ACHN (cell line): ENCODE results near the gene STAT5A.
A peak's percentile ranks its signal among the peaks of the same experiment; 100 is the strongest.
"Not testable (repeated sequence)": the region's sequence is repeated elsewhere in the genome, so short reads cannot be mapped to it uniquely, and the experiment has no call there.

Experiments used
- DNase-seq: peaks from one replicate; pipeline ENCODE4 v3.0.0-alpha.2; 2015
- in situ Hi-C: cut with HindIII; loops from 2 replicates; pipeline ENCODE4 v1.10.0; 2017; ENCODE audit warnings: low sequenced_read_pairs, low pct_ligation_motif_present, low pct_unique_long_range_greater_than_20kb

The STAT5A gene

DNA sequence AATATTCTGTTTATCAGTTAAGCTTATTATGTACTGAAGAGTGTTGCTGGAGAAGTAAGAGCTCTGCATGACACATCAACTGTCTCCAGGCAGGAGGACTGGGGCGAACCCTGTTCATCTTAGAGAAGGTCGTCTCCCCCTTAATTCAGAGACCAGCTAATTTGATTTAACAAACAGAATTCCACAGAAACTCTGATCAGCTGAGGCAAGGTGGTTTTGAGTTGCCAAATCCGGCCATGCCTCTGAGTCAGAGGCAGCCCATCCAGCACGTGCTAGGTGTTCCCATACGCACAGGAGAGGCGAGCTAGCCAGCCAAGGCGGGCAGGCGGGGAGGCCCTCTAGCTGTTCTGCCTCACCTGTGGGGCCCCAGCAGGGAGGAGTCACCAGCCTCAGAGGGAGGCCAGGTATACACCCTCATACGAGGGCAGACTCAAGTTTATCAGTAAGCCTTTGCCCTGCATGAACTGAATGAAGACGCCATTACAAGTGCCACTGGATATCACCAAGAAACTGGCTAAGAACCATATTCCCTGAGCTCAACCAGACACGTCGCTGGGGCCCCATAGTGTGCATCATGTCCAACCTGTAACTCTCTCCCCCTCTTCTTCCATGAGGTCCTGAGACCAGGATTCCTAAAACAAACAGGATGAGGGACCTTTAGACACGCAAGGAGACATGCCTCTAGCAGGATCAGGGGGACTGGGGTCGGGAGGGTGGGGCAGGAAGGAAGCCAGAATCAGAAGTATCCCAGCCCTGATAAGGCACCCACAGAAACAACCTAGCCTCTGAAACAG, 25.7 kb downstream of the STAT5A start:
- in situ Hi-C loops, result loop anchor here (10.0 kb wide), 1 partner anchor 211 kb away; no protein-coding TSS in a partner anchor
- DNase-seq, result no peak

DNA sequence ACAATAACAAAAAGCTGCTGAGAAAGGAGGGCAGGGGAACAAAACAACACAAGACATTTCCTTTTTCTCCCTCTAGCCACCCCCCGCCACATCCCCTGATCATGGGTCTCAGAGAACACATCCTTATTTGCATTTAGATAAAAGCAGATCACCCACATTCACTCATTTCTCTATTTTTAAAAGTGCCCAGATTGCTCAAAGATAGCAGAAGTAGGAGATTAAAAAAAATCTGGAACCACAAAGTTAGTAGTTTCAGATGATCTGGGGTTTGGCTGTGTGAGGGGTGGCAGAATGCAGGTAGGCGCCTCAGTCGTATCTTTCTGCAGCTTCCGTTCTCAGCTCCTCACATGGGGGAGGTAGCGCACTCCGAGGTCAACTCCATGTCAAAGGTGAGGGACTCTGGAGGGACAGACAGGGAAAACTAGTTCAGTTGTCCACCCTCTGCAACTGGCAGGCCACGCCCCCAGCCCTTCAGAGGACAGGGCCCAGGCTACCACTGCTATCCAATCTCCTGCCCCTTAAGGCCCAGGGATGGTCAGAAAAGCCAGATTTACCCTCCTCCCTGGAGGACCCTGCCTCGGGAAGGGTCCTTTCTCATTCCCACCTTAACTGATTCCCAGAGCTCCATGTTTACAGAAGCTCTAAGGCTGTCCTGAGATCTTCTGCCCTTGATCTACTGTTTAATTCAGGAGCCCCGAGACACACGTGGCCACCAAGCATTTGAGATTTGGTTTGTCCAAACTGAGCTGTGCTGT, 27.3 kb downstream of the STAT5A start:
- DNase-seq, result no peak
- in situ Hi-C loops, result loop anchor here (10.0 kb wide), 1 partner anchor 209 kb away; no protein-coding TSS in a partner anchor

DNA sequence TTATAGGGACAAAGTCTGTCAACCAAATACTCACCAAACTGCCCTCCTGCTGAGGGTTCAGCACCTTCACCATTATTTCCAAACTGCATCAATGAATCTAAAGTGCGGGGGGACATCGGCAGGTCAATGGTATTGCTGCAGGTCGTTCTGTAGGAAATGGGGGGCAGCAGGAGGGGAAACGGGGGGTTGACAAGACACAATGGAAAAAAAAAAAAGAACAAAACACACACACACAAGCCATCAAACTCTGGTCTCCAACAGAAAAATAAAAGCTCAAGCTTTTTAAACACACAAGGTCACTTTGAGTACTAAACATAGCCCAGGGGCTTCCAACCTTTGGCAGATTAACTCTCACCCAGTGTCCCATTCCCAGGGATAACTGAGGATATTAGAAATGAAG, 28.5 kb downstream of the STAT5A start:
- in situ Hi-C loops, result loop anchor here (10.0 kb wide), 1 partner anchor 208 kb away; no protein-coding TSS in a partner anchor

DNA sequence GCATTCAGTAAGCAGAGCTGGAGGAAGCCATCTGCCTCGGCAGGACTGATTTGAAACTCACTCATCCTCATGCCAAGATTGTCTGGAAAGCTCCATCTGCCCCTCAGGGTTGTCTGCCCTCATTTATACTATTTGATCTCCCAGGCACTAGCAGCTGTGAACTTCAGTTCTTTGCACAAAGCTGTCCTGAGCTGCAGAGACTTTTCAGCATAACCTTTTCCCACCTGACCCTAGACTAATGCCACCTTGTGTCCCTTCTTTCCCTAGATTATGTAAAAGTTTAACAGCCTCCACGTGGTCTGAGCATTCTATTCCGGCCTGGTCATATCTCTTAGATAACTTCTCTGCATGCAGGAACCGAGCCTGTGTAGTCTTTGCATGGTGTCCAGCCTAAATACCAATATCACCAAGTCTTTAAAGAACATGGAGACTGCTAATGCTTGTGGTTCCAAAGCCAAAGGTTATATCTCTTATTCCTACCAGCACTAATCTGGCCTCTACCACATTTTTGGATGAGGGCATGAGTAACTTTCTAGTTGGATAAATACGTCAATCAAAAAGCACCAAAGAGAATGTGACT, 29.1 kb downstream of the STAT5A start:
- no peak for DNase-seq
- in situ Hi-C loops, result loop anchor here (10.0 kb wide), 1 partner anchor 207 kb away; no protein-coding TSS in a partner anchor

More for the DNA sequence above, 28.5 kb downstream of the STAT5A start:
- no peak for DNase-seq

DNA sequence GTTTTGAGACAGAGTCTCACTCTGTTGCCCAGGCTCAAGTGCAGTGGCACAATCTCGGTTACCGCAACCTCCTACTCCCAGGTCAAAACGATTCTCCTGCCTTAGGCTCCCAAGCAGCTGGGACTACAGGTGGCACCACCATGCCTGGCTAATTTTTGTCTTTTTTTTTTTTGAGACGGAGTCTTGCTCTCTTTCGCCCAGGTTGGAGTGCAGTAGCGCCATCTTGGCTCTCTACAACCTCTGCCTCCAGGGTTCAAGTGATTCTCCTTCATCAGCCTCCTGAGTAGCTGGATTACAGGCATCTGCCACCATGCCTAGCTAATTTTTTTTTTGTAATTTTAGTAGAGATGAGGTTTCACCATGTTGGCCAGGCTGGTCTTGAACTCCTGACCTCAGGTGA, 29.7 kb downstream of the STAT5A start:
- DNase-seq, result not testable (repeated sequence)

DNA sequence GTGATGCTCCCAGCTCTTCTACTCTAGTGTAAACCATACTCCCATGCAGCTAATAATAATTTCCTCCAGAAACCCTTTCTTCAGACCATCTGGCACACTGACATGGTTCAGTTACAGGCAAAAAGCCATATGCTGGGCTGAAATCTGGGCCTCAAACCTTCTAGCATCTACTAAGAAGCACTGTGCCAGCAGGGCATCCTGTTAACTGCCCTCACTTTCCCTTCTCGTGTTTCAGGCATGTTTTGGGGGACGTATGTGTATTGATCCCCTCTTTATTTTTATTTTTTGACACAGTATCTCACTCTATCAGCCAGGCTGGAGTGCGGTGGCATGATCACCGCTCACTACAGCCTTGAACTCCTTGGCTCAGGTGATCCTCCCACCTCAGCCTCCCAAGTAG, 33.3 kb downstream of the STAT5A start:
- DNase-seq, result no peak
- in situ Hi-C loops, result no loop called here

More for the DNA sequence above, 29.7 kb downstream of the STAT5A start:
- in situ Hi-C loops, result loop anchor here (10.0 kb wide), 1 partner anchor 207 kb away; no protein-coding TSS in a partner anchor

DNA sequence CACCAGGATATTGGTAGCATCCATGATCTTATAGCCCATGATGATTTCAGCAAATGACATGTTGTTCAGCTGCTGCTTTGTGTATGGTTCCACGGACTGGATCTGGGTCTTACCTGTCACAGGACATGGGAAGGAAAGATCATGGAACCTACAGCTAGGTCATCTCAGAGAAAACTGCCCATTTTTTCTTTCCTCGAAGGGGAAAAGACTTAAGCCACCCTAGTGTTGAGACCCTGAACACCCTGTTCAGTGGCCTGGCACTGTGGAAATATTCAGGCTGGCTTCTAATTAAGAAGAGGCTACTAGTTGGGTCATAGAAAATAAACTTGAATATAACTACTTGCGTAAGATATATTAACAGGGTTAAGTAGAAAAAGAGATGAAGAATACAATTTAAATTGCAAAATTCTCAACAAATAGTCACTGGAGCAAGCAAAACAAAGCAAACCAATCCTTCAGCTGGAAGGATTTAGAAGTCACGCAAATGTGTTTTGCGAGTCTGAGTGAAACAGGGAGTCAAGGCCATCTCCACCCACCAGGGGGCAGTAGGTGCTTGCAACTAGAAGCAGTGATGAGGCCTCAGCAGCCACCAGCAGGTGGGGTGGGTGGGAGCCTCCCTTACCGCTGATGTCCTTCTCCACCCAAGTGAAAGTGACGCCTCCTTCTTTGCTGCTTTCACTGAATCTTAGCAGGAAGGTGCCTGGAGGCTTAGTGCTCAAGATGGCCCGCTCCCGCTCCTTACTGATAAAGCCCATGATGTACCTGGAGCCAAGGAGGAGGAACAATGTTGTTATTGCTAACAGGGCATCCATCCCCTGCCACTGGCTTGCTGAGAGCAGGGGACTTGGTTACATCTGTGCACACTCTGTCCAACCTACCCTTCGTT, 34.3 kb downstream of the STAT5A start:
- in situ Hi-C loops, result no loop called here

DNA sequence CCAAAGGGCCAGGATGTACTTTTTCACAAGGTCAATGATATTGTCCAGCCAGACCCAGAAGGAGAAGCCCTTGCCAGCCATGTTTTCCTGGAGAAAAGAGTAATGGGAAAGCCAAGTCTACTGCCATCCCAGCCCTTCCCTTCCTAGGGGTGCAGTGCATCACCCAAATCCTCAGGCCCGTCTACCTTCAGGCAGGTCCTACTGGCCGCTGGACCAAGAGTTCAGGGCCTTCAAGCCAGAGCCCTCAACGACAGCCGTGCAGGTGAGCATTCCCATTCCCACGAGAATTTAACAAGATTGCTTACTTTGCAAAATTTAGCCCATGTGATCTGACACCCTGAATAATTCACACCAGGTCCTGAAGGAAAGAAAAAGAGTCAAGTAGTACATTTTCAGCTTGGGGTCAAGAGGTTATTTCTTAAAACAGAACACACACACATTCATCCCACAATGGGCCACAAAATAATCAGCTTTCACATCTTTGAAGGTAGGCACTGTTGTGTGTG, 35.0 kb downstream of the STAT5A start:
- DNase-seq, result no peak
- in situ Hi-C loops, result no loop called here

More for the DNA sequence above, 34.3 kb downstream of the STAT5A start:
- peak; percentile 94 for DNase-seq

DNA sequence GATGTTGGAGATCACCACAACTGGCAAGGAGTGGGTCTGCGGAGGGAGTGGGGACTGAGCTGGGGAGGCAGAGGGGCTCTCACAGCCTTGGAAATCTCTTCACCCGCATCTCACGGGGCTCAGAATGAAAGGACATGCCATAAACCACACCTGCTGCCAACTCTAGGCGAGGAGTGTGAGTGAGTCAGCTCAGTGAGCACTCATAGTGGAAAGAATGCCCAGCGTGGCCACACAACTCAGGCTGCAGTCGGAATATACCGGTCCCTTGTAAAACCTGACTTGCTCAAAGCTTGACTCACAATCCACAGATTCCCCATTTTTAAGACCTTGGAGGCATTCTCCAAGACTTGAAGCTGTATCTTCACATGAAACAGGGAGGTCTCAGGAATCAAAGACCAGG, 36.7 kb downstream of the STAT5A start:
- DNase-seq, result peak; percentile 91
- in situ Hi-C loops, result no loop called here

DNA sequence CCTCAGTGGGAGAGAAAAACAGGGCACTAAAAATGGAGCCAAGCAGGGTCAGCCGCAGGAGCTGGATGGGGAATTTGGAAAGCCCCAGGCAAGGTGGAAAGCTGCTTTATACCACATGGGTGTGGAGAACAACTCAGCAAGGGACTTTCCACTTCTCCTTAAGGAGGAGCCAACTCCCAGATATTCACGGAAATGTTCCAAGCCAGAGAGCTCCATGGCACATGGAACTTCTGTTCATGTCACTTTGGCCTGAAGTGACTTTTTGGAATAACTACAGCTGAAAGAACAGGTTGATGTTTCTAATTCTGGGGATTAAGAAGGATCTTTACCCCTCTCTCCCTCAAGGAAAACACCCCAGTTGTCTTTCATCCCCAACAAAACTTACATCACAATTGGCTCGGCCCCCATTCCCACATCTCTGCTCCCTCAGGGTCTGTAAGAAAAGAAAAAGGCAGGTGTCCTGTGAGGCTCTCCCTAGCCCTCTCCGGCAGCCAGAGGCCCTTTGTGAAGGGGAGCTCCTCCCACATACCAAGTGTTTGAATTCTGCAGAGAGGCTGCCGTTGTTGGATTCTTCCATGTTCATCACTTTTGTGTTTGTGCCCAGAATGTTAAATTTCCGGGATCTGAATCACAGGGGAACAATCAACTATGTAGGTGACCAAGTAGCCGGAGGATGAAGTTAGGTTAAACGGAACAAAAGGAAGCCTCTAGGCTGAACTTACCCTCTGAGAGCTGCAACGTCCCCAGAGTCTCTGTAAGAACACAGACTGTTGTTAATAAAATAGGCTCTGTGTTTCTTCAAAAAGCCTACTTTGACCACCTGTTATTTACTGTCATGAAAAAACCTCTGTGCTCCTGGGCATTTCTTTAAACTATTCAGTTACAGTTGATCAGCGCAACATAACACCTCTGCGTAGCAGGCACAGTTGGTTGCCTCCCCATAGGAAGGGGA, 41.0 kb downstream of the STAT5A start:
- DNase-seq, result peak; percentile 73
- in situ Hi-C loops, result no loop called here

DNA sequence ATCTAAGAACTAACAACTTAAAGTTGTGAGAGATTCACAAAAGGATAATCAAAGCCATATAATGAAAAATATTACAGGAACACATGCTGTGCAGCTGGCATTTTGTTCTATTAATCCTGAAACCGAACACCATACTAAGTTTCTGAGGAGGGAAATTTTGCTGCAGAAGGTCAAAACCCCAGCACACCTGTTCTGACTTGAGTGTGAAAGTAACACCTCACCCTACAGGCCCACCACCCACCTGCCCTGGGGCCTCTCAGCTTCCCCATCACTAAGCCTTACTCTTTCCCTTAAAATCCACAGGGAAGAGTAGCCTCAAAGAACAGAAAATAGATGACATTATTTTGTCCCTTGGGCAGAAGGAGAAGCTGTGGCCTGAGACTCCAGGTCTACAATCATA, 44.8 kb downstream of the STAT5A start:
- in situ Hi-C loops, result no loop called here
- no peak for DNase-seq

DNA sequence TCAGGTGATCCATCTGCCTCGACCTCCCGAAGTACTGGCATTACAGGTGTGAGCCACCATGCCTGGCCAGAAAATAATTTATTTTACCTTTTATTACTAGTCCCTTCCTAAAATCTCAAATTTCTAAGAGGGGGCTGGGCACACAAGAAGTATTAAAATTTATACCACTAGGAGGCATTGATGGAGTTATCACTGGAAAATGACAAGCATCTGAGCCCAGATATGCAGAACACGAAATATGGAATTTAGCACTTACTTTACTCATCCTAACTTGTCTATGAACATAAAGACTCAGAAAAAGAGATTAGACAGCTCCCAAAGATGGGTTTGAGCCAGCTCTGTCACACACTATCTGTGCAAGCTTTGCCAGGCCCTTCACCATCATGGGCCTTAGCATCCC, 46.4 kb downstream of the STAT5A start:
- no peak for DNase-seq
- in situ Hi-C loops, result no loop called here

DNA sequence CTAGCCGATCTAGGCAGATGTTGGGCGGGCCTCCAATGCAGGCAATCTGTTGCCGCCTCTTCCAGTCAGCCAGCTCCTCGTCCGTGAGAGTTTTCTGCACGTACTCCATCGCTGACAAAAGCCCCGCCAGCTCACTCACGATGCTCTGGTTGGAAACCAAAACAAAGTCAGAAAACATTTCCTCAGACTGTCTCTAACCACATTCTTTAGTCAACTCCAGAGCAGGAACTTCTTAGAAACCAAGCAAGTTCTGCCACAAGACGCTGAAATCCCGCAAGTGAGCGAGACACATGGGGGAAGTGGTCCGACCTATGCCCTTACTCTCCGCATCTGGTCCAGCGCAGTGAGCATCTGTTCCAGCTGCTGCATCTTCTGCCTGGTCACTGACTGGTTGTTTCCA, 49.1 kb downstream of the STAT5A start:
- in situ Hi-C loops, result no loop called here
- DNase-seq, result no peak

DNA sequence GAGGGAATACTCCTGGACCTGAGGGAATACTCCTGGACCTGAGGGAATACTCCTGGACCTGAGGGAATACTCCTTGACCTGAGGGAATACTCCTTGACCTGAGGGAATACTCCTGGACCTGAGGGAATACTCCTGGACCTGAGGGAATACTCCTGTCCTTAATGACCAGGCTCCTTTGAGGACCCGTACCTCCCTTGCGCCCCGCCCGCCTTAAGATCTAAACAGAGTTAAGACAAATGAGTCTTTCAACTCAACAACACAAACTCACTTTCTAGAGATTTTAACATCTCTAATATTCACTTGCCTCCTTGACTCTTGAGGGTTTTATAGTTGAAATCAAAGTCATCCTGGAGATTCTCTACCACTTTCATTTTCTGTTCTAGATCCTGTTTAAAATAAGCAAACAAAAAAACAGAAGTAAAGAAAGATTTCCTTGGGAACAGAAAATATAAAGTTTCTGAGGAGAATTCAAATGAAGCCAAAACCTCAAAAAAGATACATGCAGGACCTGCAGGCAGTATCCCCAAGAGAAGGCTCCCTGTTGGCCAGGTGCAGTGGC, 50.2 kb downstream of the STAT5A start:
- in situ Hi-C loops, result no loop called here
- DNase-seq, result no peak

DNA sequence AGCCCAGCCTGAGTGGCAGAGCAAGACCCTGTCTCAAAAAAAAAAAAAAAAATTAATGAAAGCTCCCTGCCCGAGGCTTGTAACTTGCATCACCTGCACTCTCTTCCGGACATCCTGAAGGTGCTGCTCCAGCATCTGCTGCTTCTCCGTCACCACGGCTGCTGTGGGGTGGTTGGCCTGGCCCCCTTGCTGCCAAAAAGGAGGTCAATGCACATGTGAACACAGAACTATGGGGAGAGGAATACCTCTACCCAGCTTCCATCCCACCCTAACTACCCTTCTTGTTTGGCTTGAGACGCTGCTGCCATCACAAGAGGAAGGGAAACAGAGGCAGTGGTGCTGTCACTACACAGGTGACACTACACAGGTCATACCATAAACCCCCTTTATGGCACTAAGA, 50.9 kb downstream of the STAT5A start:
- in situ Hi-C loops, result no loop called here
- no peak for DNase-seq

DNA sequence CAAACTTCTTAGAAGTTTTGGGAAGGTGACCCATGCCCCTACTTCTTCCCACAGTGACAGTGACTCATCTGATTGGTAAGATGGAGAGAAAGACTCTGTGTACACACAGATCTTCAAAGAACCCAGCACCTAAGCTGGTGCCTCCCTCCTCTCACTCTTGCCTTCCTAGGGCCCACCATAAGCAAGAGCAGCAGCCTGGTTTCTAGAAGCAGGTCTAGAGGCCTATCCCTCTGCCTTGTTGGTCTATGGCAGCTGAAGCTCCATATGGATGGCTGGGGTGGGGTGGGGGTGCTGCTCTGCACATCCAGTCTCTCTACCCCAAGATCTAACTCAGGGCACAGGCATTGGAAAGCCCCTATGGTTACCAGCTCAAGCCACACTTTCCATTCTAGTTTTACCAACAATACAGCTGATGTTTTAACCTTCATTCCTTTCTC, 52.4 kb downstream of the STAT5A start:
- no peak for DNase-seq
- in situ Hi-C loops, result no loop called here

DNA sequence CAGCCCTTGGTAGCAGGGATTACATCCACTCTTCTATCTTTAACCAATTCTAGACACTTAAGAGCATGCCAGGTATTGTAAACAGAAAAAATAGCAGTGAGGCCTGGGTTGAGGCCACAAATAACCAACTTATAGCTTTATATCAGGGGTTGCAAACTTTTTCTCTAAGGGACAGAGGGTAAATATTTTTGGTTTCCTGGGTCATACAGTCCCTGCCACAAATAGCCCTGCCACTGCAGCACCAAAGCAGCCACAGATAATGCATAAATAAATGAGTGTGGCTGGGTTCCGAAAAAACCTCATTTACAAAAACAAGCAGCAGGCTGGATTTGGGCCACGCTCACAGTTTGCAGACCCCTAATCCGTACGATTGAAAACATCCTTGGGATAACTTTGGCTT, 53.3 kb downstream of the STAT5A start:
- in situ Hi-C loops, result no loop called here
- DNase-seq, result no peak
